GM18951 (cell line): Measurements from ENCODE around the gene EBLN2.

Experiments used
- POLR2A ChIP-seq: IDR thresholded peaks from 4 replicates; pipeline ENCODE4 v1.6.1; 2011; ENCODE audit warnings: mild to moderate bottlenecking; ENCODE audit not compliant: insufficient read length, insufficient read depth; ENCODE audit errors: extremely low read depth
- in situ Hi-C: fragments of 300-500 bp; cut with MboI; formaldehyde crosslinking; loops from one replicate; pipeline ENCODE4 v1.12.0; 2022; ENCODE audit warnings: low sequenced_read_pairs, mixed read lengths, inconsistent platforms; ENCODE audit not compliant: unreplicated experiment

The EBLN2 gene

GRCh38 chr3:73100741-73101559, 39.5 kb downstream of the EBLN2 start:
- in situ Hi-C loops = loop anchor here (5.0 kb wide), 1 partner anchor 401 kb away; no protein-coding TSS in a partner anchor
- no peak for TF ChIP-seq POLR2A

DNA sequence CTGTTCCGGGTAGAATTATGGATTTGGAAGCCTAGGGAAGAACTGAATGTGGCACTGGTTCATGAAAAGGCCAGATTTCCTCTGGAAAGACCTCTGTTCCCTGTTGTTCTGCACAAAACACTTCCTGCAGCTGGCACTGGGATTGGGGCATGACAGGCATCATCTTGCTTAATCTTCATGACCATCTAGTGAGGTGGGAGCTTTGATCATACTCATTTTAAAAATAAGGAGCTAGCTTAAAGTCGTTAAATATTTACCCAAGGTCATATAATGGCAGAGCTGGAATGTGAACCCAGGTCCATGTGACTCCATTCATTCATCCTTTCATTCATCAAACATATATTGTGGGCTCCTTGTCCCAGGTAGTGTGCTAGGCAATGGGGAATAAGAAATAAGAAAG, 40.4 kb downstream of the EBLN2 start:
- in situ Hi-C loops = loop anchor here (5.0 kb wide), 1 partner anchor 400 kb away; no protein-coding TSS in a partner anchor

DNA sequence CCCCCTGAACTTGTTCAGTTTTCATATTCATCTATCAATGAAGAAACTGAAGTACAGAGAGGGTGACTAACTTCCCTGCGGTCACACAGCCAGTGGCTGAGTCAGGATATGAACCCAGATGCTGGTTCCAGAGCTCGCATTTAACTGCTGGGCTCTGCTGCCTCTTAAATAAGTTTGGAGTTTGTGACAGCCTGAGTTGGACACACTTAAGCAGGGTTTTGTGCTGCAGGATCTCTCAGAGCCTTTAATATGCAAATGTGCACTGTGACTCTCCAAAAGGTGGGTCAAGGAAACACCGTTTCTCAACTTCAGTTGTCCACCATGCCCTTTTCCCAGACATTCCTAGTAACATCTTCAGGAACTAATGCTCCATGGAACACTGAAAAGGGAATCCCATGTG, 45.8 kb downstream of the EBLN2 start:
- no peak for TF ChIP-seq POLR2A

More for the DNA sequence above, 40.4 kb downstream of the EBLN2 start:
- no peak for TF ChIP-seq POLR2A

DNA sequence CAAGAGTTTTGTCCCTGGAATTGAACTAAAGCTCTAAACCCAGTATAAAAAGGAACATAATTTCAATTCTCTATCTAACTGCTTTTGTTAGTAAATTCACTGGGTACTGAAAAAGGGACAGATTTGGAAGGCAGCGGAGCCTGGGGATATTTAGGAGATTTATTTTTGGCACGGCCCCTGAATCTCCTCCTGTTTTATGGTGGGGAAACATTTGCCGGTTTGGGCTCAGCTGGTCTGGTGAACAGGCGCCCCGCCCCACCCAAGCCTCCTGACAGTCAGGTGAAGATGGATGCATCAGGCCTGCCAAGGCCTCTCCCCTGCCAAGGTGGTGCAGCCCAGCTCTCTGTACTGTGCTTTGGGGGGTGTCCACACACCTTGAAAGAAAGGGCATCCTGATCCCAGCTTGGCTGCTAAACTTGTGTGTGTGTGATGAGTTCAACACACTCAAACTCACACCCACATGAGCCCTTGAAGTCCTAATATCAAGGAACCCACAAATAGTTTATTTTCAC, 46.3 kb downstream of the EBLN2 start:
- in situ Hi-C loops = no loop called here
- no peak for TF ChIP-seq POLR2A

More for the DNA sequence above, 45.8 kb downstream of the EBLN2 start:
- in situ Hi-C loops = no loop called here

- in situ Hi-C loops = no loop called here
- TF ChIP-seq POLR2A = no peak
Measured at GRCh38 chr3:73108750-73109149, 47.3 kb downstream of the EBLN2 start.

DNA sequence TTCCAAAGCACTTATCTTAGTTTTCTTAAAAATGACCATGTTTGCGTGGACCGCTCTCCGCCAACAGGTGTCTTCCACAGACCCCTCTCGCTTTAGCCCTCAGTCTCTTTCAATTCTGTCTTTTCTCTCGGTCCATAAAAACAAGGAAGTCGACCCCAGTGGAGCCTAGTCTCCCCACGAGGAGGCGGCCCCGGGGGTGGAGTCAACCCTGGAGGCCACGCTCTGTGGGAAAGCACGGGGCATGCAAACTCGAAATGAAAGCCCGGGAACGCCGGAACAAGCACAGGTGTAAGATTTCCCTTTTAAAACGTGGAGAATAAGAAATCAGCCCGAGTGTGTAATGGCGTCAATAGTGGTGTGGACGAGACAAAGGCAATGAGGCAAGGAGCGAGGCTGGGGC, 49.1 kb downstream of the EBLN2 start:
- in situ Hi-C loops = no loop called here
- TF ChIP-seq POLR2A = no peak
